Epithelial cell of esophagus (primary cell): Measurements from ENCODE around the gene ACE2.
A peak's percentile ranks its signal among the peaks of the same experiment; 100 is the strongest.

ENCODE experiments used
- DNase-seq: peaks from one replicate; pipeline ENCODE4 v3.0.0; 2010; ENCODE audit warnings: low read depth
- H3K4me3 ChIP-seq: 2 replicates; pipeline ENCODE4 v1.5.1; 2011; ENCODE audit warnings: mild to moderate bottlenecking, low read length, control low read depth
- TF ChIP-seq, protein P1 (sequence below): IDR thresholded peaks from 2 replicates; pipeline ENCODE4 v1.5.1; 2011; ENCODE audit warnings: low read depth, mild to moderate bottlenecking, low read length, control low read depth, inconsistent platforms; ENCODE audit not compliant: insufficient read depth; ENCODE audit errors: missing control alignments

The ACE2 gene

DNA sequence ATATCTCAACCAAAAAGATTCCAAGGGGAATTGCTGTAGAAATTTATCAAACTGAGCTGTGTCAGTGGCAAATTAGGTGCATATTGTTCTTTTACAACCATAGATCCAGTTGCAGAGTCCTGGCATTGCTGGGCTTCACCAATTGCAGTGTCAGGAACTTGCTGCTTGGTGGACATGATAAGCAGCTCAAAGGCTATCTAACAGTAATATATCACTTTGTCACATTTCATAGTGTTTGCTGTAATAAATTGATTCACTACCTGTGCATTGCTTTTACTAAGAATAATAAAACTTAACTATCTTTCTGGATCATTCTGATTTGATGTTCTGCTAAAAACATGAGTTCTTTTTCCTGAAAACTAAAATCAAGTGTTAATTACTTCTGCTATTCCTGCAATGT lies 30.9 kb upstream of the ACE2 start:
- H3K4me3 ChIP-seq: no peak overlapping the region
- TF ChIP-seq, protein P1, sequence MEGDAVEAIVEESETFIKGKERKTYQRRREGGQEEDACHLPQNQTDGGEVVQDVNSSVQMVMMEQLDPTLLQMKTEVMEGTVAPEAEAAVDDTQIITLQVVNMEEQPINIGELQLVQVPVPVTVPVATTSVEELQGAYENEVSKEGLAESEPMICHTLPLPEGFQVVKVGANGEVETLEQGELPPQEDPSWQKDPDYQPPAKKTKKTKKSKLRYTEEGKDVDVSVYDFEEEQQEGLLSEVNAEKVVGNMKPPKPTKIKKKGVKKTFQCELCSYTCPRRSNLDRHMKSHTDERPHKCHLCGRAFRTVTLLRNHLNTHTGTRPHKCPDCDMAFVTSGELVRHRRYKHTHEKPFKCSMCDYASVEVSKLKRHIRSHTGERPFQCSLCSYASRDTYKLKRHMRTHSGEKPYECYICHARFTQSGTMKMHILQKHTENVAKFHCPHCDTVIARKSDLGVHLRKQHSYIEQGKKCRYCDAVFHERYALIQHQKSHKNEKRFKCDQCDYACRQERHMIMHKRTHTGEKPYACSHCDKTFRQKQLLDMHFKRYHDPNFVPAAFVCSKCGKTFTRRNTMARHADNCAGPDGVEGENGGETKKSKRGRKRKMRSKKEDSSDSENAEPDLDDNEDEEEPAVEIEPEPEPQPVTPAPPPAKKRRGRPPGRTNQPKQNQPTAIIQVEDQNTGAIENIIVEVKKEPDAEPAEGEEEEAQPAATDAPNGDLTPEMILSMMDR: no peak
- no peak for DNase-seq

DNA sequence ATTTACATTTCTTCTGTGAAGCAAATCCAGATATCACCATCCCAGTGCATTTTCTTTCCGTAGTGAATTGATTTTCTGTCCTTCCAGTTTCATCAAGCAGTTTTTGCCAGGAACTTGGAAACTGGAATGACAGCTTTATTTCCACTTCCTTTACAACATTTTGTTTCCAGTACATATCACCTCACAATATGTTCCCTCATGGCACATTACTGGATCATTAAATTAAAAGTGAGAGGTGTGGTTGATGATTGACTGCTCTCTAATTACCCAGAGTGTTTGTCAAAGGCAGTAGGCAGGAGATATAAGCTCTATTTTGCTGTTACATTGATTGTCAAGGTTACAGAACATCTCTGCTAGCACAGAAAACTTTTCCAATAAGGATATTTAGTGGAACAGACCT lies 22.3 kb upstream of the ACE2 start:
- H3K4me3 ChIP-seq: no peak overlapping the region
- TF ChIP-seq, protein P1: no peak
- no peak for DNase-seq

DNA sequence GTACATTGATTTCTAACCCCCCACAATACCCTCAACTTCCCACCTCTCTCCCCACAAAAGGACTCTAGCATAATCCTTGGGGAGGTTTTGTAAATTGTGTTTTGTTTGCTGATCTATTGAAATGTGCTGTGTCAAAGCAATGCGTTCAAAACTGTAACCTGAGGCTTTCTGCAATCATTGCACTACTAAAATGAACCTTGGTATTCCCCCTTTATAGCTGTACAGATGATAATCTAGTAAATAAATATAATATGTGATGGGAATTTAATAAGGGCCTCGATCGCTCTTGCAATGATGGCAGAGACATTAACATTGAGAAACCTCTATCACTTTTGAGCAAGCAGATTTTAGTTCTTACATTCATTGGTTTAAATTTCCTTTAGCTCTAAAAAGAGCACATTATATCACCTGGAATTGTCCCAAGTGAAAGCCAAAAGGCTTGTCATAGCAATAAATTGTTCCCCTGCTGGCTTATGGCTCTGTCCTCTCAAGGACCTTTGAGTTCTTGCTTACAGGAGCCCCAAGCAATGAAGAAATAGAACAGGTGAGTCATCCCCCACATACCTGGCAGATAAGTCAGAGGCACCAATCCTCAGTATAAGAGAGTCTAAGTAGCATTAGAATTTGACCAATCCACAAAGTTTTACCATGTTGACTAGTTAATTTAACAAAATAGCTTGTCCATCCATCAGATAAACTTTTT lies 18.4 kb upstream of the ACE2 start:
- peak; percentile 85 for DNase-seq
- no peak overlapping the region for H3K4me3 ChIP-seq
- TF ChIP-seq, protein P1: no peak

DNA sequence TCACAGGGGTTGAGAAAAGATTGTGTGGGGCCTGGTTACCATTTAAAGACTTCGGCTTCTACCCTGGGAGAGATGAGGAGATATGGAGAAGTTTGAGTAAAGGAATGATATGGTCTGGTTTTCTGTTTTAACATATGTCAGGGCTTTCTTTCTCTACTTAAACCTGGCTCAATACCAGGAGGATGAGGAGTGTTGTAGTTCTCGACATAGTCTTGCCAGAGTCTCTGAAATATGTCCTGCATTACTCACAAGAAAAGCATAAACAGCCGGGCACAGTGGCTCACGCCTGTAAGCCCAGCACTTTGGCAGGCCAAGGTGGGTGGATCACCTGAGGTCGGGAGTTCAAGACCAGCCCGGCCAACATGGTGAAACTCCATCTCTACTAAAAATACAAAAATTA lies 16.4 kb upstream of the ACE2 start:
- no peak for DNase-seq
- TF ChIP-seq, protein P1: no peak
- no peak overlapping the region for H3K4me3 ChIP-seq

DNA sequence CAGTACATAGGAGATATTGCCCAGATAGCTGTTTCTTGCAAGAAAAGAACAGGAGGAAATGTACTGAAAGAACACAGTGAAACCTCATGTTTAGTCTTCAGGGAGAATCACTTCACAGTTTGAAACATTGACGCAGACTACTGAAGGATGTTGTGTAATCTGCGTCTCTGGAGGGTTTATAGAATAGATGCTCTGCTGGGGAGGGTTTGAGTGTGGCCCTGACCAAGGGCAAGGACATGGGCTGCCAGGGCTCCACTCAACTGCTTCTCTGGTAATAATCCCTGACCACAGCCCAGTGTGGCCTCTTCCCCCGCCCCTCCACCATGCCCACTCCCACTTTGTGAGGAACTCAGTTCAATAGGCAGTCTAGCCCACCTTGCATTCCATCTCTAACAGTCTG lies 15.8 kb upstream of the ACE2 start:
- DNase-seq: no peak
- no peak overlapping the region for H3K4me3 ChIP-seq
- TF ChIP-seq, protein P1: no peak

DNA sequence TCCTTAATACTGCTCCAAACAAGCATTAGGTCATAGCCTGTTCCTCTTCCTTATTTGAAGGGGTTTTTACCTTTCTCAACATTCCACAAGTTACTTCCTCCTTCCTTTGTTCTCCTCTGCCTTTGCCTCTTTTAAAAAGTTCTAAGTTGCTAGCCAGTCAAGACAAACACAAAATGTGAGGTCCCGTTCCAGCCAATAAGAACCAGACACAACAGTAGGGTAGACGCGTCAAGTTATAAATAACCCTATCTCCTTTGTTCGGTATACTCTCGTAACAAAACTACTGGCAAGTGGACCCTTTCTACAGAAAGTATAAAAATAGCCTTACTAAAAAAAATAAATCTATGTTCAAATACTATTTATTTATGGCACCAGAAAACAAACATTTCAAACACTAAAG lies 6.3 kb upstream of the ACE2 start:
- no peak for DNase-seq
- TF ChIP-seq, protein P1: no peak

DNA sequence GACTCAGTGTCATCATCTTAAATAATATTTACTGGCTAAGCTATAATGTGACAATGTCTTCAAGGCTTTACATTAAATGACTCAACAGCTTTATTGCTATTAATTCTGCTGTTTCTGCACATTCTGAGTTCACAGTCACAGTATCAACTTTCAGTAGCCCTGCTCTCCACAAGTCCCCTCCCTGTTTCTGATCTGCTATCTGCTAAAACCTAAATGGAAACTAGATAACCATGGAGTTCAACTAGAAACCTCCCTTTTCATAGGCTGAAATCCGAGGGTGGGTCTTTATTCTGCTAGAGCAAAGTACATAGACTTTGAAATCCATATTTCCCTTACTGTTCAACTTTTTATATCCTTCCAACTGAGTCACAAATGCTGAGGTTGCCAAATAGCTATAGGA lies 5.4 kb upstream of the ACE2 start:
- TF ChIP-seq, protein P1: no peak
- H3K4me3 ChIP-seq: no peak overlapping the region
- no peak for DNase-seq

More for the DNA sequence above, 6.3 kb upstream of the ACE2 start:
- H3K4me3 ChIP-seq: no peak overlapping the region
